Left lobe of liver (tissue), 2 donors: Measurements from ENCODE around the gene ATP4A. TPM values are rescaled to one million over a fixed set of nuclear protein-coding genes. Genes with fewer than 3 reads are reported as not detected.

Experiments used
- ATAC-seq: fragments of 200-7000 bp; cut with Tn5 transposase; one replicate; pipeline ENCODE4 v1.9.1; 2020; ENCODE audit warnings: mild to moderate bottlenecking, moderate library complexity
- DNase-seq: peaks from one replicate; pipeline ENCODE4 v3.0.0-alpha.2; 2020; ENCODE audit warnings: low spot score
- total RNA-seq: library from RNA; stranded (reverse); gene quantifications from one replicate; pipeline ENCODE4 v1.2.1, GENCODE V29; 2021
- donor health status: DM: no; HTN: no; CAD: no; lungs with moderate emphysema.
- donor health status: DM: no; HTN: yes; CAD: no.

Gene ATP4A
- total RNA-seq, 1 donor from 2014 or later, result not detected

GRCh38 chr19:35551091-35551810 is 12.2 kb downstream of the ATP4A start:
- ATAC-seq (no peak), DNase-seq (no peak)

GRCh38 chr19:35549879-35550523 is 13.5 kb downstream of the ATP4A start:
- DNase-seq (no peak), ATAC-seq (no peak)

GRCh38 chr19:35549174-35549788 is 14.2 kb downstream of the ATP4A start:
- ATAC-seq, result peak; percentile 55

GRCh38 chr19:35546532-35546931 is 16.9 kb downstream of the ATP4A start:
- ATAC-seq, result no peak
- no peak for DNase-seq

More at GRCh38 chr19:35549174-35549788, 14.2 kb downstream of the ATP4A start:
- peak; percentile 60 for DNase-seq

GRCh38 chr19:35545855-35546381 is 17.5 kb downstream of the ATP4A start:
- peak; percentile 66 for DNase-seq
- ATAC-seq, result peak; percentile 69

- DNase-seq (peak; percentile 96), ATAC-seq (peak; percentile 94)
Observed at GRCh38 chr19:35545001-35545854, 18.2 kb downstream of the ATP4A start, which contains the start of gene TMEM147. Gene TMEM147 (plus strand): TSS chr19:35545626. CDS start chr19:35545740, 114 bp downstream.

- no peak for ATAC-seq
- no peak for DNase-seq
Observed at GRCh38 chr19:35544110-35544802, 19.2 kb downstream of the ATP4A start.

- no peak for ATAC-seq
Observed at GRCh38 chr19:35543280-35544109, 20.0 kb downstream of the ATP4A start.

GRCh38 chr19:35542209-35542608 is 21.2 kb downstream of the ATP4A start:
- no peak for ATAC-seq
- no peak for DNase-seq

More at GRCh38 chr19:35543280-35544109, 20.0 kb downstream of the ATP4A start:
- no peak for DNase-seq

- no peak for ATAC-seq
- no peak for DNase-seq
Observed at GRCh38 chr19:35540356-35540927, 23.0 kb downstream of the ATP4A start.

- no peak for DNase-seq
- ATAC-seq, result no peak
Observed at GRCh38 chr19:35539850-35540249, 23.6 kb downstream of the ATP4A start.

- no peak for ATAC-seq
- DNase-seq, result no peak
Observed at GRCh38 chr19:35539314-35539713, 24.1 kb downstream of the ATP4A start.

GRCh38 chr19:35534803-35535480 is 28.5 kb downstream of the ATP4A start:
- ATAC-seq (no peak), DNase-seq (no peak)

GRCh38 chr19:35533822-35534392 is 29.6 kb downstream of the ATP4A start:
- DNase-seq (no peak), ATAC-seq (peak; percentile 73)

- ATAC-seq (no peak), DNase-seq (no peak)
Observed at GRCh38 chr19:35533201-35533821, 30.1 kb downstream of the ATP4A start, which contains the start of gene GAPDHS. Gene GAPDHS (plus strand): TSS chr19:35533456. CDS start chr19:35533528, 72 bp downstream.

- DNase-seq (no peak), ATAC-seq (no peak)
Observed at GRCh38 chr19:35531291-35531690, 32.2 kb downstream of the ATP4A start.
